C4-2B (cell line): Measurements from ENCODE around the gene C3.

Experiments used
- H3K27ac ChIP-seq: fragments of 450-650 bp; 2 replicates; pipeline ENCODE4 v1.5.1; 2017
- CTCF ChIP-seq: fragments of 450-650 bp; conservative IDR thresholded peaks from 2 replicates; pipeline ENCODE4 v1.5.1; 2017; ENCODE audit warnings: mild to moderate bottlenecking
- ZFX ChIP-seq: fragments of 450-650 bp; IDR thresholded peaks from 2 replicates; pipeline ENCODE4 v1.6.1; 2017

C3 gene

DNA sequence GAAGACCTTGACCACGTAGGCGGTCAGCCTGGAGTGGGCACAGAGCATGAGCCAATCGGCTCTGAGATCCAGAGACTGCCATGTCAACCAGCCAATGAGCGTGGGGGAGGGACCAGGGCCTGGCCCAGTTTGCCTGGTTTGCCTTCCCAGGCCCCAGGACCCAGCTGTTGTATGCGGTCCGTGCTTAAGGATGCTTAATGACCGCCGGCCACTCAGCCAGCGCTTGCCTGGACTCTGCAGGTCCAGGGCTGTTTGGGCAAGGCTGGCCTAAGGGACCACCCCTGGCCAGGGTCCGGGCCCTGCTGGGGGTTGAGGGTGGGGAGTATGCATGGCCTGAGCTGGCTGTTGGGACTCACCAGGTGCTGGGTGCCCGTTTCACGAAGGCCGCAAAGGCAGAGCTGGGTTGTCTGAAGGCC is 27.4 kb downstream of the C3 start:
- H3K27ac ChIP-seq, result no peak overlapping the region
- TF ChIP-seq CTCF, result no peak
- no peak for TF ChIP-seq ZFX

- no peak for TF ChIP-seq ZFX
- TF ChIP-seq CTCF, result no peak
- H3K27ac ChIP-seq, result no peak overlapping the region
These were observed 28.4 kb downstream of the C3 start for GRCh38 chr19:6692027-6692426.

- no peak for TF ChIP-seq CTCF
- no peak overlapping the region for H3K27ac ChIP-seq
These were observed 29.1 kb downstream of the C3 start for GRCh38 chr19:6691342-6691741.

GRCh38 chr19:6690160-6690885 is 30.1 kb downstream of the C3 start:
- no peak overlapping the region for H3K27ac ChIP-seq
- TF ChIP-seq ZFX, result no peak
- no peak for TF ChIP-seq CTCF

DNA sequence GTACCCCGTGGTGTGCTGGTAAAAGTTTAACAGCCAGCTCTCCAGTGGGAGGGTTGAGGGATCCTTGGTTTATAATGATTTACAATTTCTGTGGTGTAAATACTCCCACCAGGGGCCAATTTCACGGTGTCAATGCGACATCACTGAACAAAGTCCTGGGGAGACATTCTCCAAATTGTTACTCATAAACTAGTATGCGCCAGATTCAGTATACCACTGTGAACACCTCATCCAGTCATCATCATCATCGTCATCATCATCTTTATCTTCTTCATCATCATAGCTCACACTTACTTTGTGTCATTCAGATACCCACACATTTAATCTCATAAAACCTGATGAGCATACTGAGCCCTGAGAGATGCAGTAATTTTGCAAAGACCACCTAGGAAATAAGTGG is 33.3 kb downstream of the C3 start:
- TF ChIP-seq ZFX, result no peak
- no peak for TF ChIP-seq CTCF
- no peak overlapping the region for H3K27ac ChIP-seq

GRCh38 chr19:6686628-6686975 is 33.8 kb downstream of the C3 start:
- TF ChIP-seq CTCF (no peak), ZFX (no peak)

GRCh38 chr19:6685962-6686627 is 34.4 kb downstream of the C3 start:
- no peak overlapping the region for H3K27ac ChIP-seq
- TF ChIP-seq CTCF, result no peak
- no peak for TF ChIP-seq ZFX

More at GRCh38 chr19:6686628-6686975, 33.8 kb downstream of the C3 start:
- no peak overlapping the region for H3K27ac ChIP-seq
